MM.1S (cell line): Measurements from ENCODE around the gene PPP1R7.

Source experiments
- DNase-seq: peaks from one replicate; pipeline ENCODE4 v3.0.0-alpha.2; 2015
- H2AFZ ChIP-seq: fragments of 300-600 bp; sonication (generic); 2 replicates; pipeline ENCODE4 v1.6.0; 2016; ENCODE audit warnings: antibody characterized with exemption, low read length
- H3F3A ChIP-seq: fragments of 300-600 bp; sonication (generic); 2 replicates; pipeline ENCODE4 v1.6.1; 2016; ENCODE audit warnings: mild to moderate bottlenecking, antibody characterized with exemption, low read length, moderate library complexity, mixed read lengths; ENCODE audit not compliant: insufficient read depth
- H3K27ac ChIP-seq: fragments of 300-600 bp; sonication (generic); 2 replicates; pipeline ENCODE4 v1.5.1; 2016; ENCODE audit warnings: mild to moderate bottlenecking, low read length
- H3K27me3 ChIP-seq: fragments of 300-600 bp; sonication (generic); replicated peaks from 2 replicates; pipeline ENCODE4 v1.6.0; 2016; ENCODE audit warnings: low read length; ENCODE audit not compliant: insufficient read depth
- H3K36me3 ChIP-seq: fragments of 300-600 bp; sonication (generic); replicated peaks from 2 replicates; pipeline ENCODE4 v1.6.1; 2016; ENCODE audit warnings: mild to moderate bottlenecking, low read length, mixed read lengths; ENCODE audit not compliant: insufficient read depth
- H3K4me1 ChIP-seq: fragments of 300-600 bp; sonication (generic); 2 replicates; pipeline ENCODE4 v1.6.1; 2016; ENCODE audit warnings: low read length, mixed read lengths
- H3K4me2 ChIP-seq: fragments of 300-600 bp; sonication (generic); 2 replicates; pipeline ENCODE4 v1.6.0; 2016; ENCODE audit warnings: low read depth, low read length
- H3K4me3 ChIP-seq: fragments of 300-600 bp; sonication (generic); 2 replicates; pipeline ENCODE4 v1.5.1; 2016; ENCODE audit warnings: low read length, mixed read lengths
- H3K79me2 ChIP-seq: fragments of 300-600 bp; sonication (generic); 2 replicates; pipeline ENCODE4 v1.6.1; 2016; ENCODE audit warnings: mixed run types, low read length, mixed read lengths
- H3K9ac ChIP-seq: fragments of 300-600 bp; sonication (generic); 2 replicates; pipeline ENCODE4 v1.6.1; 2016; ENCODE audit warnings: low read length, mixed read lengths
- H3K9me2 ChIP-seq: fragments of 300-600 bp; sonication (generic); replicated peaks from 2 replicates; pipeline ENCODE4 v1.6.1; 2016; ENCODE audit warnings: mild to moderate bottlenecking, low read length, mixed read lengths; ENCODE audit not compliant: insufficient read depth
- H3K9me3 ChIP-seq: fragments of 300-600 bp; sonication (generic); replicated peaks from 2 replicates; pipeline ENCODE4 v1.6.1; 2016; ENCODE audit warnings: mild to moderate bottlenecking, low read length, mixed read lengths; ENCODE audit not compliant: insufficient read depth
- H4K20me1 ChIP-seq: fragments of 300-600 bp; sonication (generic); 2 replicates; pipeline ENCODE4 v1.6.1; 2016; ENCODE audit warnings: mild to moderate bottlenecking, low read length, moderate library complexity, mixed read lengths; ENCODE audit not compliant: insufficient read depth
- CTCF ChIP-seq: fragments of 300-600 bp; sonication (generic); IDR thresholded peaks from 2 replicates; pipeline ENCODE4 v1.5.1; 2016; ENCODE audit warnings: antibody characterized with exemption, low read length, mixed read lengths
- EZH2 ChIP-seq: fragments of 300-600 bp; sonication (generic); optimal IDR thresholded peaks from 2 replicates; pipeline ENCODE3; 2017; ENCODE audit warnings: low read depth, mild to moderate bottlenecking, antibody characterized with exemption, low read length, mixed read lengths
- EZH2phosphoT487 ChIP-seq: fragments of 300-600 bp; sonication (generic); IDR thresholded peaks from 2 replicates; pipeline ENCODE4 v1.6.1; 2018; ENCODE audit warnings: antibody characterized with exemption, low read length

Gene PPP1R7

GRCh38 chr2:241126201-241126611 is 24.1 kb upstream of the PPP1R7 start:
- H3K9me3 ChIP-seq: no peaks in the 10 kb centered on the region
- no peak overlapping the region for H3K4me3 ChIP-seq
- no peak overlapping the region for H3K27ac ChIP-seq
- H2AFZ ChIP-seq: no peak overlapping the region
- TF ChIP-seq EZH2: no peak
- no peak for TF ChIP-seq CTCF
- TF ChIP-seq EZH2phosphoT487: no peak
- no peaks in the 10 kb centered on the region for H3F3A ChIP-seq
- H3K4me2 ChIP-seq: no peak overlapping the region
- no peaks in the 10 kb centered on the region for H3K9me2 ChIP-seq
- no peaks in the 10 kb centered on the region for H4K20me1 ChIP-seq
- DNase-seq: no peak
- no peaks in the 10 kb centered on the region for H3K27me3 ChIP-seq
- no peaks in the 10 kb centered on the region for H3K36me3 ChIP-seq
- H3K79me2 ChIP-seq: no peaks in the 10 kb centered on the region
- H3K4me1 ChIP-seq: no peaks in the 10 kb centered on the region
- H3K9ac ChIP-seq: no peak overlapping the region

GRCh38 chr2:241126771-241127202 is 23.5 kb upstream of the PPP1R7 start:
- Histone ChIP-seq H3K4me3 (no peak overlapping the region), H2AFZ (no peak overlapping the region), H3K27ac (no peak overlapping the region), H3K4me2 (no peak overlapping the region), H3K27me3 (no peaks in the 10 kb centered on the region), H3K79me2 (no peaks in the 10 kb centered on the region), H3K9me2 (no peaks in the 10 kb centered on the region), H4K20me1 (no peaks in the 10 kb centered on the region), H3K9me3 (no peaks in the 10 kb centered on the region), H3F3A (no peaks in the 10 kb centered on the region), H3K9ac (no peak overlapping the region), H3K36me3 (no peaks in the 10 kb centered on the region), H3K4me1 (no peaks in the 10 kb centered on the region)
- no peak for TF ChIP-seq EZH2phosphoT487
- no peak for TF ChIP-seq EZH2
- TF ChIP-seq CTCF: no peak
- no peak for DNase-seq

- H3K9me2 ChIP-seq: no peaks in the 10 kb centered on the region
- DNase-seq: no peak
- H3K79me2 ChIP-seq: no peaks in the 10 kb centered on the region
- no peak overlapping the region for H3K9ac ChIP-seq
- H2AFZ ChIP-seq: no peak overlapping the region
- H3K4me1 ChIP-seq: no peaks in the 10 kb centered on the region
- no peaks in the 10 kb centered on the region for H3F3A ChIP-seq
- H3K4me3 ChIP-seq: no peak overlapping the region
- no peak for TF ChIP-seq CTCF
- TF ChIP-seq EZH2phosphoT487: no peak
- no peak for TF ChIP-seq EZH2
- H3K27ac ChIP-seq: no peak overlapping the region
- no peaks in the 10 kb centered on the region for H4K20me1 ChIP-seq
- H3K36me3 ChIP-seq: no peaks in the 10 kb centered on the region
- no peak overlapping the region for H3K4me2 ChIP-seq
- H3K9me3 ChIP-seq: no peaks in the 10 kb centered on the region
- H3K27me3 ChIP-seq: no peaks in the 10 kb centered on the region
These were observed 22.0 kb upstream of the PPP1R7 start for GRCh38 chr2:241128266-241128665.
